22Rv1 (cell line): ENCODE results near the gene HTR1D.
"Not testable (repeated sequence)": the region's sequence is repeated elsewhere in the genome, so short reads cannot be mapped to it uniquely, and the experiment has no call there.

ENCODE experiments used
- H3K27ac ChIP-seq: fragments of 450-650 bp; 2 replicates; pipeline ENCODE4 v1.5.1; 2017
- ZFX ChIP-seq: fragments of 450-650 bp; IDR thresholded peaks from 2 replicates; pipeline ENCODE4 v1.6.1; 2017; ENCODE audit warnings: antibody characterized with exemption, borderline replicate concordance
- TF ChIP-seq, protein P1 (sequence below): fragments of 450-650 bp; IDR thresholded peaks from 2 replicates; pipeline ENCODE4 v1.5.1; 2017; ENCODE audit warnings: mild to moderate bottlenecking

The HTR1D gene

DNA sequence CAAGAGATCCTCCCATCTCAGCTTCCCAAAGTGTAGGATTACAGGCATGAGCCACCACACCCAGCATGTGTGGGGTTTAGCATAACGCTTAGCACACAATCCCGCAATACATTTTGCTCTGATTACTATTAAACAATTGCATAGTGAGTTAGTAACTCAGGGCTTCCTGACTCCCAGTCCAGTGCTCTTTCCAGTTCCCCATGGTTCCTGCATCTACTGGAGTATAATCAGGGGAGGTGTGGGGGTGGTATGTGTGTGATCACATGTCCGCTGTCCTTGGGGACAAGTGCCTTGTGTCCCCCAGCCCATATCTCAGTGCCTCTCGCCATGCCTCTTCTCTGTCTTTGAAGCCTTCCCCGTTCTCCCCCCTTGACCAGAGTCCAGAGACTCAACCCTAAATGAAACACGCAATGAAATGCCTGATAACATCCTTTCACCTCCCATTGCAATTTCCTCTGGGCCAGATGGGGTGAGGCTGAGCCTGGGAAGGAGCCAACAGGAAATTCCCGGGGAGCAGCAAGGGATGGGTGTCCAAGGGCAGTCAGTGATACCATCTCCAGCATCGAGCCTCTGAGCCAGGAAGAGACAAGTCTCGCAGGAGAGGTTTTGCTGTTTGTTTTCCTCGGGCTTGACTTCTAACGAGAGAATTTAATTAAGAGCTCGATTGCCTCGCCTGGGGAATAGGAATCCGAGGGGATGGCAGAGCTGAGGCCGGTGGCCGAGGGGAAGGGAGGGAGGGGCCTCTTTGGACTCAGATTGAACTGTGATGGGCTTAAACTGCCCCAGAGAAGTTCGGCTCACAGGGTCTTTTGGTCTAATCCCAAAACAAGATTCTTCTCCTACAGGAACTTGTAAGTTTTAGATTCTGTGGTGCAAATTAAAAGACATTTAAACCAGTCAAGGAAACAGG is 7.7 kb upstream of the HTR1D start:
- H3K27ac ChIP-seq: no peak overlapping the region
- TF ChIP-seq, protein P1, sequence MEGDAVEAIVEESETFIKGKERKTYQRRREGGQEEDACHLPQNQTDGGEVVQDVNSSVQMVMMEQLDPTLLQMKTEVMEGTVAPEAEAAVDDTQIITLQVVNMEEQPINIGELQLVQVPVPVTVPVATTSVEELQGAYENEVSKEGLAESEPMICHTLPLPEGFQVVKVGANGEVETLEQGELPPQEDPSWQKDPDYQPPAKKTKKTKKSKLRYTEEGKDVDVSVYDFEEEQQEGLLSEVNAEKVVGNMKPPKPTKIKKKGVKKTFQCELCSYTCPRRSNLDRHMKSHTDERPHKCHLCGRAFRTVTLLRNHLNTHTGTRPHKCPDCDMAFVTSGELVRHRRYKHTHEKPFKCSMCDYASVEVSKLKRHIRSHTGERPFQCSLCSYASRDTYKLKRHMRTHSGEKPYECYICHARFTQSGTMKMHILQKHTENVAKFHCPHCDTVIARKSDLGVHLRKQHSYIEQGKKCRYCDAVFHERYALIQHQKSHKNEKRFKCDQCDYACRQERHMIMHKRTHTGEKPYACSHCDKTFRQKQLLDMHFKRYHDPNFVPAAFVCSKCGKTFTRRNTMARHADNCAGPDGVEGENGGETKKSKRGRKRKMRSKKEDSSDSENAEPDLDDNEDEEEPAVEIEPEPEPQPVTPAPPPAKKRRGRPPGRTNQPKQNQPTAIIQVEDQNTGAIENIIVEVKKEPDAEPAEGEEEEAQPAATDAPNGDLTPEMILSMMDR: no peak
- TF ChIP-seq ZFX: no peak

DNA sequence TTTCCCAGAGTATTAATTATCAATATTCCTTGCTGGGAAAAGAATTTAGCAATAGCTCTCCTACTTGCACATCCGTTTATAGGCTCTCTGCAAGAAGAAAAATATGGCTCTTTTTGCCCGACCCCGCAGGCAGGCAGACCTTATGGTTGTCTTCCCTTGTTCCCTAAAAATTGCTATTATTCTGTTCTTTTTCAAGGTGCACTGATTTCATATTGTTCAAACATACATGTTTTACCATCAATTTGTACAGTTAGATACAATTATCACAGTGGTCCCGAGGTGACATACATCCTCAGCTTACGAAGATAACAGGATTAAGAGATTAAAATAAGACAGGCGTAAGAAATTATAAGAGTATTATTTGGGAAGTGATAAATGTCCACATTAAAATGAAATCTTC is 6.7 kb upstream of the HTR1D start:
- not testable (repeated sequence) for H3K27ac ChIP-seq

DNA sequence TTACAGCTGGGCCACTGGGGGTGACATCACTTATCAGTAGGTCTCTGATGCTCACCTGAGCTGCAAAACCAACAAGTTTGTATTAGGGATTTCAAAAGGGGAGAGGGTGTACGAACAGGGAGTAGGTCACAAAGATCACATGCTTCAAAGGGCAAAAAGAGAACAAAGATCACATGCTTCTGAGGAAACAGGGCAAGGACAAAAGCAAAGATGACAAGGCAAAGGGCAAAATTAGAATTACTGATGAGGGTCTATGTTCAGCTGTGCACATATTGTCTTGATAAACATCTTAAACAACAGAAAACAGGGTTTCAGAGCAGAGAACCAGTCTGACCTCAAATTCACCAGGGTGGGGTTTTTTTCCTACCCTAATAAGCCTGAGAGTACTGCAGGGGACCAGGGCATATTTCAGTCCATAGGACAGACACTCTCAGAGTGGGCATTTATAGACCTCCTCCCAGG is 6.2 kb upstream of the HTR1D start:
- H3K27ac ChIP-seq: not testable (repeated sequence)

DNA sequence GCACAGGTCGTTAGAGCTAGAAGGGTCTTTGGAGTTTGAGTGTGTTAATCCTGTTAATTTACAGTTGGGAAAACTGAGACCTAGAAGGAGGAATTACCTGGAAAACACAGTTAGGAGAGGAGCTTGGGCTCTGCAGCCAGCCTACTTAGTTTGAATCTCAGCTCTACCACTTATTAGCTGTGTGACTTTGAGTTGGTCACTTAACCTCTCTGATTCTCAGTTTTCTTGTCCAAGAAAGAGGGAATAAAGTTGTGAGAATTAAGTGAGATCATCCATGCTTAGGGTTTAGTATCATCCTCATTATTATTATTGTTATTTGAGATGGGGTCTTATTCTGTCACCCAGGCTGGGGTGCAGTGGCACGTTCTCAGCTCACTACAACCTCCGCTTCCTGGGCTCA is 5.4 kb upstream of the HTR1D start:
- TF ChIP-seq, protein P1: no peak
- TF ChIP-seq ZFX: no peak
- H3K27ac ChIP-seq: no peak overlapping the region

DNA sequence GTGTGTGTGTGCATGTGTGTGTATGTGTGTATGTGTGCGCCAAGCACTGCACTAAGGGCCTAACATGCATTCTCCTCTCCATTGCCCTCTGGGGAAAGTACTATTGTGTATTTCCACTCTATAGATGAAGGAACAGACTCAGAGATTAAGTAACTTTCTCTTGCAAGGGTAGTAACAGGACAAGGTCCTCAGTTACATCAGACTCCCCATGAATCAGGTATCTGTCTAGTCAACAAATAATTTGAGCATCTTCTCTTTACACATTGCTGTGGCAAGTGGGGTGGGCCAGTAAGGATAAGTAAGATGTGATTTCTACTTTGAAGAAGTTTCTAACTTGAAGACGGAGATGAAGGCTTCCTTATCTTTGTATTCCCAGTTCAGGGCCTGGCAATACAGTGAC is 5.0 kb upstream of the HTR1D start:
- TF ChIP-seq ZFX: no peak
- TF ChIP-seq, protein P1: no peak
- H3K27ac ChIP-seq: no peak overlapping the region

DNA sequence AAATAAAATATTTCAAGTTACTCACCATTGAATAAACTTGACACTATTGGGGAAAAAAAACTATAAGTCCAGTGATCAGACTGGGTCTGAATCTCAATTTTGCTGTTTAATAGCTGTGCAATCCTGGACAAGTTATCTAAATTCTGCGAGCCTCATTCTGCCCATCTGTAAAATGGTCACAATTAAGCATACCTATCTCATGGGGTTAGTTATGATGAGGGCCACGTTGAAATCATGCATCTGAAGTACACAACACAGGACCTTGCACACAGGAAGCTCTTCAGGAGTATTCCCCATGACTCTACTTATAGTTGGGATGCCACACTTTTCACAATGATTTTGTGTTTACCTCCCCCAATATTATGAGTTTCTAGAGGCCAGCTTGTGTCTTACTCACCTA is 3.8 kb upstream of the HTR1D start:
- H3K27ac ChIP-seq: no peak overlapping the region
- no peak for TF ChIP-seq ZFX
- TF ChIP-seq, protein P1: no peak

DNA sequence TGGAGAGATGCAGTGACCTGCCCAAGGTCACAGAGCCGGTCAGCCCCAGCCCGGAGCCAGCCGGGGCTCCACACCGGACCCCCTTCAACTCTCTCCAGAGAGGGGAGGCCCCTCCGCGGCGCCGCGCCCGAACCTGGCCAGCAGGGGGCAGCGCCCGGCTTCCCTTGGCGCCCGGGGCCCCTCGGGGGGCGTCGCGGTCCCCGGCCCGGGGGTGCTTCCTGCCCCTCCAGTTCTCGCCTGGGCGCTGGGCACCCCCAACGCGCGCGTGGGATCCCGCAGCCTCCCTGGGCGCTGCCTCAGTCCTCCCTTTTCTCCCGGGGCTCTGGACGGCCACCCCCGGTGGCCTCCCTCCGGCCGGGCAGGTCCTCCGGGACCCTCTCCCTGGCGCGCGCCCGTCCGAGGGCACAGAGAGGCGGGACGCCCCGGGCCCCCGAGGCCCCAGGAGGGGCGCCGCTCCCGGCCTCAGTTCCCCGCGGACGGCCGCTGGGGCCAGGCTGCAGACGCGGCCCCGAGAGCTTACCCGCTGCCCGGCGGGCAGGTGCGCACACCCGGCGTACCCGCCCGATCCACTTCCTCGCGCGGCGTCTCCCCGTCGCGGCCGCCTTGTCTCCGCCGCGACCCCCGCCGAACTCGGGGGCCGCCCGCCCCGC is 406 bp downstream of the HTR1D start:
- H3K27ac ChIP-seq: no peak overlapping the region
- TF ChIP-seq, protein P1: peak; percentile 80
- no peak for TF ChIP-seq ZFX

DNA sequence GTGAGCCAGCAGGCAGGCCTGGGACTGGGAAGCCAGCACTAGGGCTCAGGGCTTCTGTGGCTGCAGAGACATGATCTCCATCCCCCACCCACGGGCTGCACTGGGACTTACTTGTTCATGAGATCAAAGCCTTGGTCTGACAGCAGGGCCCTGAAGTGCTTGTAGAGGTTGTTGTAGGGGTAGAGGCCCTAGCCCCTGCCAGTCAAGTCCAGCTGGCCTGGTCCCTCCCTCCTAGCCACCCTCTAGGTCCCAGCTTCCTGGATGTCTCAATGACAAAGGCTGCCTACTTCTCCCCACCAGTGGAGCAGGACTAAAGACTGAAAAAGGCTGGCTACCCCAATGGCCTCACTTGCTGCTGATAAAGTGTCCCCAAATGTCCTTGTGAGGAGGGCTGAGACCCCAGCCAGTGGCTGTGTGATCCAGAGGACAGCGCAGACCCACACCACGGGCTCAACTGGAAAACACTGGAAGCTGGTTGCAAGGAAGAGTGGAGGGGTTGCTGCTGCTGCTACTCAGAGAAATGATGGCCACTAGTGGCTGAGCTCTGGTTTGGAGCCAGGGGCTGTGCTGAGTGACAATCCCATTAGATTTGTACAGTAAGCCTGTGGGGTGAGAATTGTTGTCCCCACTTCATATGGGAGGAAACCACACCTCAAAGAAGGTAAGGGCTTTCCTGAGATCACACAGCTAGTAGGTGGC is 1.4 kb downstream of the HTR1D start:
- no peak overlapping the region for H3K27ac ChIP-seq
- no peak for TF ChIP-seq ZFX
- TF ChIP-seq, protein P1: no peak
